ENCODE measurements around the gene MED14. TPM values are rescaled to one million over a fixed set of nuclear protein-coding genes. Genes with fewer than 3 reads are reported as not detected.

Gene MED14
- total and polyA plus RNA-seq, 2 of the 13 experiments (the other 11 are each of a cell fraction or from before 2014, with no cell fraction given), result 10.2 to 16.3 TPM

DNA sequence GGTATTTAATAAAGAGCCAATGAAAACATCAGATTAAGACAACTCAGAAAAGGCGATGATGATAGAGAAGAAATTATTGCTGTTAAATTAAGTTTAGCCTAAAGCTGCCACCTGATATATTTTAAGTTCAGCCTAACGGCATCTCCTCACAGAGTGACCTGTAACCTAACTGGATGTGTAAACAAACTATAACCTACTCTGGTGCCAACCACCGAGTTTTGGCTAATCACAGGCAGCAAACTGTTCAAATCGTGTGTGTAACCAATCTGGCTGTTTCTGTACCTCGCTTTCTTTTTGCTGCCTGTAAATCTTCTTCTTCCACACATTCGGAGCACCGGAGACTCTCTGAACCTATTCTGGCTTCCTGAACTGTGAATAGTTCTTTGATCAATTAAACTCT lies 37.8 kb upstream of the MED14 start (continued):
- TF ChIP-seq, protein P1, sequence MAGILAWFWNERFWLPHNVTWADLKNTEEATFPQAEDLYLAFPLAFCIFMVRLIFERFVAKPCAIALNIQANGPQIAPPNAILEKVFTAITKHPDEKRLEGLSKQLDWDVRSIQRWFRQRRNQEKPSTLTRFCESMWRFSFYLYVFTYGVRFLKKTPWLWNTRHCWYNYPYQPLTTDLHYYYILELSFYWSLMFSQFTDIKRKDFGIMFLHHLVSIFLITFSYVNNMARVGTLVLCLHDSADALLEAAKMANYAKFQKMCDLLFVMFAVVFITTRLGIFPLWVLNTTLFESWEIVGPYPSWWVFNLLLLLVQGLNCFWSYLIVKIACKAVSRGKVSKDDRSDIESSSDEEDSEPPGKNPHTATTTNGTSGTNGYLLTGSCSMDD (CRISPR knock-in tag; IDR thresholded peaks at IDR 0.05), result no peak
- no peak for TF ChIP-seq HMGA1 (CRISPR knock-in tag; conservative IDR thresholded peaks at IDR 0.05)
- TF ChIP-seq TCF7 (IDR thresholded peaks at IDR 0.05; ENCODE audit: low read depth), result no peak
- TF ChIP-seq, protein P2, sequence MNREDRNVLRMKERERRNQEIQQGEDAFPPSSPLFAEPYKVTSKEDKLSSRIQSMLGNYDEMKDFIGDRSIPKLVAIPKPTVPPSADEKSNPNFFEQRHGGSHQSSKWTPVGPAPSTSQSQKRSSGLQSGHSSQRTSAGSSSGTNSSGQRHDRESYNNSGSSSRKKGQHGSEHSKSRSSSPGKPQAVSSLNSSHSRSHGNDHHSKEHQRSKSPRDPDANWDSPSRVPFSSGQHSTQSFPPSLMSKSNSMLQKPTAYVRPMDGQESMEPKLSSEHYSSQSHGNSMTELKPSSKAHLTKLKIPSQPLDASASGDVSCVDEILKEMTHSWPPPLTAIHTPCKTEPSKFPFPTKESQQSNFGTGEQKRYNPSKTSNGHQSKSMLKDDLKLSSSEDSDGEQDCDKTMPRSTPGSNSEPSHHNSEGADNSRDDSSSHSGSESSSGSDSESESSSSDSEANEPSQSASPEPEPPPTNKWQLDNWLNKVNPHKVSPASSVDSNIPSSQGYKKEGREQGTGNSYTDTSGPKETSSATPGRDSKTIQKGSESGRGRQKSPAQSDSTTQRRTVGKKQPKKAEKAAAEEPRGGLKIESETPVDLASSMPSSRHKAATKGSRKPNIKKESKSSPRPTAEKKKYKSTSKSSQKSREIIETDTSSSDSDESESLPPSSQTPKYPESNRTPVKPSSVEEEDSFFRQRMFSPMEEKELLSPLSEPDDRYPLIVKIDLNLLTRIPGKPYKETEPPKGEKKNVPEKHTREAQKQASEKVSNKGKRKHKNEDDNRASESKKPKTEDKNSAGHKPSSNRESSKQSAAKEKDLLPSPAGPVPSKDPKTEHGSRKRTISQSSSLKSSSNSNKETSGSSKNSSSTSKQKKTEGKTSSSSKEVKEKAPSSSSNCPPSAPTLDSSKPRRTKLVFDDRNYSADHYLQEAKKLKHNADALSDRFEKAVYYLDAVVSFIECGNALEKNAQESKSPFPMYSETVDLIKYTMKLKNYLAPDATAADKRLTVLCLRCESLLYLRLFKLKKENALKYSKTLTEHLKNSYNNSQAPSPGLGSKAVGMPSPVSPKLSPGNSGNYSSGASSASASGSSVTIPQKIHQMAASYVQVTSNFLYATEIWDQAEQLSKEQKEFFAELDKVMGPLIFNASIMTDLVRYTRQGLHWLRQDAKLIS (CRISPR knock-in tag; IDR thresholded peaks at IDR 0.05), result no peak

DNA sequence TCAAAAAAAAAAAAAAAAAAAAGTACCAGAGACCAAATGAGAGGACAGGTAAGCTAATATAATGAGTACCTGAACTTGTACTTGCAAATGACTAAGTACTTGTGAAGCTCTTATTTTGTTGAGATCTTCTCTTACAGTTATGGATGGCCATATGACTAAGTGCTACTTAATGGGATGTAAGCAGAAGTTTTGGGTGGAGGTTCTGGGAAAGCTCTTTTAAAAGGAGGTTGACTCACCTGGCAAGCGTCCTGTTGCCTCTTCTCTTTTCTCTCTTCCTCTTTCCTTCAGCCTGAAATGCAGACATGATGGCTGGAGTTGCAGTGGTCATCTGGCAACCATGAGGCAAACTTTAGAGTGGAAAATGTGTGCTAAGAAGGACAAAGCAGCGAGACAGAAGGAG lies 36.9 kb upstream of the MED14 start:
- no peak overlapping the region for H3K4me2 ChIP-seq (ENCODE audit: low read depth, low read length)
- ATAC-seq, result no peak
- in situ Hi-C loops (cut with HindIII; ENCODE audit: extremely low pct_ligation_motif_present, low pct_unique_long_range_greater_than_20kb) (no loop called here), intact Hi-C loops (cut with micrococcal nuclease; ENCODE audit: unreplicated experiment) (no loop called here)
- FAIRE-seq, result no peak
- no peak overlapping the region for H2AFZ ChIP-seq (ENCODE audit: low read length)
- H3K4me1 ChIP-seq (ENCODE audit: insufficient read depth, low read length), result no peaks in the 10 kb centered on the region
- no TSS peak for BruUV-seq (replicated peaks)
- no peak overlapping the region for H3K9ac ChIP-seq (ENCODE audit: insufficient read depth, low read depth, low read length)
- H3K27me3 ChIP-seq (ENCODE audit: control insufficient read depth in 1 of 2, insufficient read depth in 2 of 2, low read length in 2 of 2), result no peaks in the 10 kb centered on the region
- no peak for DNase-seq (ENCODE audit: low spot score)
- no peak overlapping the region for H3K27ac ChIP-seq (ENCODE audit: extremely low read length, insufficient read depth, low read length)
- no peaks in the 10 kb centered on the region for H3K9me3 ChIP-seq (ENCODE audit: low read length)
- TF ChIP-seq SMAD1 (CRISPR knock-in tag; IDR thresholded peaks at IDR 0.05; ENCODE audit: borderline replicate concordance, low read depth), result no peak
- TF ChIP-seq MBD4 (IDR thresholded peaks at IDR 0.05; ENCODE audit: borderline replicate concordance, low read length), result no peak
- TF ChIP-seq ZNF678 (CRISPR knock-in tag; IDR thresholded peaks at IDR 0.05), result no peak
- no peak for TF ChIP-seq DNMT3B (CRISPR knock-in tag; conservative IDR thresholded peaks at IDR 0.05)
- H3K4me3 ChIP-seq (replicated peaks in 1 of 3; ENCODE audit: insufficient read depth in 1 of 3, low read depth in 2 of 3, low read length in 3 of 3), result no peak overlapping the region
- 0% methylated on average over 2 of the region's 2 CpGs for WGBS (ENCODE audit: low lambda C conversion rate)
- POLR2A ChIA-PET, result no interaction called here
- H4K20me1 ChIP-seq (ENCODE audit: insufficient read depth, low read length), result no peaks in the 10 kb centered on the region
- no peaks in the 10 kb centered on the region for H3K36me3 ChIP-seq (replicated peaks in 1 of 2; ENCODE audit: control insufficient read depth in 1 of 2, insufficient read depth in 2 of 2, low read length in 2 of 2)
- H3K79me2 ChIP-seq (ENCODE audit: insufficient read depth, low read length), result no peaks in the 10 kb centered on the region
- CTCF ChIA-PET (ENCODE audit: low intra/inter-chr PET ratio, low total read pairs), result no interaction called here

Data from HepG2 (cell line).